ENCODE results near the gene TMEM263. TPM values are rescaled to one million over a fixed set of nuclear protein-coding genes. Genes with fewer than 3 reads are reported as not detected.
A peak's percentile ranks its signal among the peaks of the same experiment; 100 is the strongest.
"Not testable (repeated sequence)": the region's sequence is repeated elsewhere in the genome, so short reads cannot be mapped to it uniquely, and the experiment has no call there.

Gene TMEM263
- total and polyA plus RNA-seq, 10 donors = 9.6 to 38.1 (median 28.5) TPM

- peaks cover 0 to 28% (median 5%) of the 10 kb centered on the region in 6 donors for H3K4me1 ChIP-seq
- intact Hi-C loops (cut with DNase I; ENCODE audit: low total_unique reads) = loop anchor here (5.0 kb wide), 1 partner anchor 533 kb away; no protein-coding TSS in a partner anchor
- DNase-seq = no peak
- no peak overlapping the region for H3K27ac ChIP-seq
- no peak overlapping the region for H3K4me3 ChIP-seq
- WGBS, 5 donors = 37 to 41% (median 38%) methylated on average over 4 of the region's 4 CpGs
- H3K27me3 ChIP-seq (replicated peaks in 1 of 7) = peaks cover 0 to 99% (median 5%) of the 10 kb centered on the region in 7 donors
- peaks cover 0 to 15% (median 7%) of the 10 kb centered on the region in 8 donors for H3K9me3 ChIP-seq
- H3K36me3 ChIP-seq = no peaks in the 10 kb centered on the region
- TF ChIP-seq CTCF (IDR thresholded peaks at IDR 0.05 in 8 of 11, conservative IDR thresholded peaks at IDR 0.05 in 3 of 11) (peak in 10 of 11 experiments; percentile 24 to 79 (median 64)), POLR2AphosphoS5 (IDR thresholded peaks at IDR 0.05) (no peak), POLR2A (IDR thresholded peaks at IDR 0.05) (no peak)
Observed at GRCh38 chr12:106919910-106920544, 35.7 kb upstream of the TMEM263 start.

- 68 to 86% (median 80%) methylated on average over 2 of the region's 2 CpGs for WGBS, 5 donors
- not testable (repeated sequence) for H3K4me3 ChIP-seq, DNase-seq, H3K36me3 ChIP-seq, H3K27ac ChIP-seq
- intact Hi-C loops (cut with DNase I; ENCODE audit: low total_unique reads) = loop anchor here (5.0 kb wide), 1 partner anchor 535 kb away; no protein-coding TSS in a partner anchor
- peaks cover 0 to 99% (median 3%) of the 10 kb centered on the region in 7 donors for H3K27me3 ChIP-seq (replicated peaks in 1 of 7)
- H3K4me1 ChIP-seq = peaks cover 0 to 25% (median 5%) of the 10 kb centered on the region in 6 donors
- H3K9me3 ChIP-seq = peaks cover 0 to 15% (median 7%) of the 10 kb centered on the region in 8 donors
Observed at GRCh38 chr12:106921976-106922375, 33.7 kb upstream of the TMEM263 start.

GRCh38 chr12:106923594-106923993 is 32.1 kb upstream of the TMEM263 start:
- H3K9me3 ChIP-seq = peaks cover 0 to 15% (median 7%) of the 10 kb centered on the region in 8 donors
- H3K27ac ChIP-seq, DNase-seq, H3K4me3 ChIP-seq, H3K36me3 ChIP-seq: not testable (repeated sequence)
- H3K27me3 ChIP-seq (replicated peaks in 1 of 7) = peaks cover 0 to 99% (median 12%) of the 10 kb centered on the region in 7 donors
- intact Hi-C loops (cut with DNase I; ENCODE audit: low total_unique reads) = loop anchor here (5.0 kb wide), 1 partner anchor 536 kb away; no protein-coding TSS in a partner anchor
- 79 to 87% (median 83%) methylated on average over 2 of the region's 2 CpGs for WGBS, 5 donors
- H3K4me1 ChIP-seq = peaks cover 0 to 15% (median 0%) of the 10 kb centered on the region in 6 donors

- Histone ChIP-seq H3K4me3 (no peak overlapping the region), H3K9me3 (peaks cover 0 to 15% (median 7%) of the 10 kb centered on the region in 8 donors), H3K4me1 (peaks cover 0 to 7% (median 0%) of the 10 kb centered on the region in 6 donors), H3K27ac (no peak overlapping the region), H3K27me3 (replicated peaks in 1 of 7) (peaks cover 0 to 99% (median 16%) of the 10 kb centered on the region in 7 donors), H3K36me3 (no peaks in the 10 kb centered on the region)
- no peak for DNase-seq
- TF ChIP-seq CTCF (IDR thresholded peaks at IDR 0.05 in 8 of 11, conservative IDR thresholded peaks at IDR 0.05 in 3 of 11) (no peak), POLR2AphosphoS5 (IDR thresholded peaks at IDR 0.05) (no peak), POLR2A (IDR thresholded peaks at IDR 0.05) (no peak)
- intact Hi-C loops (cut with DNase I; ENCODE audit: low total_unique reads) = loop anchor here (5.0 kb wide), 1 partner anchor 537 kb away; no protein-coding TSS in a partner anchor
- 60 to 73% (median 64%) methylated on average over 3 of the region's 3 CpGs for WGBS, 5 donors
Observed at GRCh38 chr12:106924268-106924861, 31.3 kb upstream of the TMEM263 start.

- no peak for DNase-seq
- H3K27me3 ChIP-seq (replicated peaks in 1 of 7) = peaks cover 0 to 100% (median 21%) of the 10 kb centered on the region in 7 donors
- H3K36me3 ChIP-seq = no peaks in the 10 kb centered on the region
- intact Hi-C loops (cut with DNase I; ENCODE audit: low total_unique reads) = no loop called here
- H3K4me1 ChIP-seq = no peaks in the 10 kb centered on the region
- H3K27ac ChIP-seq = no peak overlapping the region
- WGBS, 5 donors = 94 to 100% (median 98%) methylated on average over 1 of the region's 1 CpG
- H3K9me3 ChIP-seq = peaks cover 0 to 15% (median 7%) of the 10 kb centered on the region in 8 donors
- TF ChIP-seq CTCF (IDR thresholded peaks at IDR 0.05 in 8 of 11, conservative IDR thresholded peaks at IDR 0.05 in 3 of 11) = no peak
- no peak overlapping the region for H3K4me3 ChIP-seq
Observed at GRCh38 chr12:106926657-106927056, 29.1 kb upstream of the TMEM263 start.

All from spleen (tissue), 11 donors.